ENCODE results near the gene CARD16.
"Not testable (repeated sequence)": the region's sequence is repeated elsewhere in the genome, so short reads cannot be mapped to it uniquely, and the experiment has no call there.

The CARD16 gene

GRCh38 chr11:105049481-105049880 is 4.3 kb upstream of the CARD16 start:
- DNase-seq (ENCODE audit: low spot score): no peak

GRCh38 chr11:105046898-105047579 is 1.9 kb upstream of the CARD16 start:
- DNase-seq (ENCODE audit: low spot score): no peak

- no peak for DNase-seq (ENCODE audit: low spot score)
Measured at GRCh38 chr11:105045676-105046296, 651 bp upstream of the CARD16 start.

- DNase-seq (ENCODE audit: low spot score): no peak
Measured at GRCh38 chr11:105042178-105042577, 3.0 kb downstream of the CARD16 start.

- DNase-seq (ENCODE audit: low spot score): no peak
Measured at GRCh38 chr11:105040703-105041102, 4.4 kb downstream of the CARD16 start.

GRCh38 chr11:105034813-105035620 is 10.1 kb downstream of the CARD16 start, which contains the start of gene CASP1:
Gene CASP1, minus strand, starts transcription at chr11:105035144. Its CDS starts 31 bp downstream, at chr11:105035113.
- DNase-seq (ENCODE audit: low spot score): peak; percentile 46

- DNase-seq (ENCODE audit: low spot score): not testable (repeated sequence)
Measured at GRCh38 chr11:105034388-105034787, 10.7 kb downstream of the CARD16 start.

GRCh38 chr11:105033781-105034180 is 11.4 kb downstream of the CARD16 start:
- no peak for DNase-seq (ENCODE audit: low spot score)

GRCh38 chr11:105033343-105033742 is 11.8 kb downstream of the CARD16 start:
- no peak for DNase-seq (ENCODE audit: low spot score)

- no peak for DNase-seq (ENCODE audit: low spot score)
Measured at GRCh38 chr11:105032495-105032894, 12.6 kb downstream of the CARD16 start.

- DNase-seq (ENCODE audit: low spot score): no peak
Measured at GRCh38 chr11:105027678-105028077, 17.5 kb downstream of the CARD16 start.

GRCh38 chr11:105024394-105024793 is 20.7 kb downstream of the CARD16 start:
- DNase-seq (ENCODE audit: low spot score): no peak

GRCh38 chr11:105023003-105023402 is 22.1 kb downstream of the CARD16 start, which contains the start of gene CASP5:
Gene CASP5, minus strand, starts transcription at chr11:105023168. Its CDS starts 32 bp downstream, at chr11:105023136.
- no peak for DNase-seq (ENCODE audit: low spot score)

GRCh38 chr11:105022527-105022926 is 22.6 kb downstream of the CARD16 start:
- no peak for DNase-seq (ENCODE audit: low spot score)

- no peak for DNase-seq (ENCODE audit: low spot score)
Measured at GRCh38 chr11:105007463-105007862, 37.7 kb downstream of the CARD16 start.

GRCh38 chr11:105005451-105005845 is 39.7 kb downstream of the CARD16 start:
- no peak for DNase-seq (ENCODE audit: low spot score)

- no peak for DNase-seq (ENCODE audit: low spot score)
Measured at GRCh38 chr11:105004021-105004420, 41.1 kb downstream of the CARD16 start.

- no peak for DNase-seq (ENCODE audit: low spot score)
Measured at GRCh38 chr11:105003151-105003550, 42.0 kb downstream of the CARD16 start.

- DNase-seq (ENCODE audit: low spot score): peak; percentile 71
Measured at GRCh38 chr11:105000797-105001196, 44.3 kb downstream of the CARD16 start.

- no peak for DNase-seq (ENCODE audit: low spot score)
Measured at GRCh38 chr11:105000167-105000566, 45.0 kb downstream of the CARD16 start.

- DNase-seq (ENCODE audit: low spot score): no peak
Measured at GRCh38 chr11:104999721-105000120, 45.4 kb downstream of the CARD16 start.

- DNase-seq (ENCODE audit: low spot score): no peak
Measured at GRCh38 chr11:104997288-104997687, 47.8 kb downstream of the CARD16 start.

GRCh38 chr11:104995001-104995408 is 50.1 kb downstream of the CARD16 start:
- DNase-seq (ENCODE audit: low spot score): no peak

All from CD4-positive, alpha-beta T cell treated with Interleukin-15 for 4 hours (primary cell).